TTC549 (cell line): Measurements from ENCODE around the gene EPS8L1.
"Not testable (repeated sequence)": the region's sequence is repeated elsewhere in the genome, so short reads cannot be mapped to it uniquely, and the experiment has no call there.

Experiments used
- FAIRE-seq: peaks from 2 replicates; lab custom pipeline; 2012; peaks lifted over from hg19 to GRCh38; lab: Jason Lieb, UNC

Gene EPS8L1

GRCh38 chr19:55095260-55096060, 19.8 kb downstream of the EPS8L1 start:
- FAIRE-seq, result peak; percentile 9

GRCh38 chr19:55096061-55096701, 20.5 kb downstream of the EPS8L1 start:
- no peak for FAIRE-seq

- no peak for FAIRE-seq
Observed at GRCh38 chr19:55097864-55098715, 22.4 kb downstream of the EPS8L1 start.

DNA sequence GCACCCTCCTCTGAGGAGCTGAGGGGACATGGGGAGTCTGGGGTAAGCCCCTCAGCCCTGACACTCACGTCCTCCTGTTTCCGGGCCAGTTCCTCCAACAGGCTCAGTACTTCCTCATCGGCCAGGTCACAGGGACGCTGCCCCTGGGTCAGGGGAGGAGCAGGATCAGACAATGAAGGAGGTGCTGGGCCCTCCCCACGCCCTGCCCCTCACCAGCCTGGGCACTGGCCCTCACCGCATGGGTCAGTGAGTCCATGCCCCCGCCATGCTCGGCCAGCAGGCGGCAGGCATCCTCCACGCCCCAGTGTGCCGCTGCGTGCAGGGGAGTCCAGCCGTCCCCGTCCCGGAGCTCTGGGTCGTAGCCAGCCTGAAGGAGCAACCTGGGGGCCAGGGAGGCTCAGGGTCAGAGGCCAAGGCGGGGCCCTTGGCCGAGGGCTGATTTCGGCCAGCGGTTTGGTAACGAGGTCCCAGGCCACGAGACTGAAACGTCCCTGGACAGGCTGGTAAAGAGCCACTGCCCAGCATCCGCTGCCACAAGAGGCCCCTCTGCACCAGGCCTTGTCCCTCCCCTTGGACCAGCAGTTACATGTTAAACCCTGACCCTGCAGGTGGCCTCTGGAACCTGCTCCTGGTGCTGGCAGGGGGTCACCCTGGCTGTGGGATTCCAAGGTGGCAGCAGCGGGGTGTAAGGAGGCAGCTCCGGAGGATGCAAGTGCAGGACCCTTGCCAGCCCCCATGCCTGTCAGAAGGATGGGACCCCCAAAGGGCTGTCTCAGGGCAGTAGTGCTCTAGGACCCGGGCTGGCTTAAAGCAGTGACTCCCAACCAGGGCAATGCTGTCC, 23.3 kb downstream of the EPS8L1 start:
- no peak for FAIRE-seq

DNA sequence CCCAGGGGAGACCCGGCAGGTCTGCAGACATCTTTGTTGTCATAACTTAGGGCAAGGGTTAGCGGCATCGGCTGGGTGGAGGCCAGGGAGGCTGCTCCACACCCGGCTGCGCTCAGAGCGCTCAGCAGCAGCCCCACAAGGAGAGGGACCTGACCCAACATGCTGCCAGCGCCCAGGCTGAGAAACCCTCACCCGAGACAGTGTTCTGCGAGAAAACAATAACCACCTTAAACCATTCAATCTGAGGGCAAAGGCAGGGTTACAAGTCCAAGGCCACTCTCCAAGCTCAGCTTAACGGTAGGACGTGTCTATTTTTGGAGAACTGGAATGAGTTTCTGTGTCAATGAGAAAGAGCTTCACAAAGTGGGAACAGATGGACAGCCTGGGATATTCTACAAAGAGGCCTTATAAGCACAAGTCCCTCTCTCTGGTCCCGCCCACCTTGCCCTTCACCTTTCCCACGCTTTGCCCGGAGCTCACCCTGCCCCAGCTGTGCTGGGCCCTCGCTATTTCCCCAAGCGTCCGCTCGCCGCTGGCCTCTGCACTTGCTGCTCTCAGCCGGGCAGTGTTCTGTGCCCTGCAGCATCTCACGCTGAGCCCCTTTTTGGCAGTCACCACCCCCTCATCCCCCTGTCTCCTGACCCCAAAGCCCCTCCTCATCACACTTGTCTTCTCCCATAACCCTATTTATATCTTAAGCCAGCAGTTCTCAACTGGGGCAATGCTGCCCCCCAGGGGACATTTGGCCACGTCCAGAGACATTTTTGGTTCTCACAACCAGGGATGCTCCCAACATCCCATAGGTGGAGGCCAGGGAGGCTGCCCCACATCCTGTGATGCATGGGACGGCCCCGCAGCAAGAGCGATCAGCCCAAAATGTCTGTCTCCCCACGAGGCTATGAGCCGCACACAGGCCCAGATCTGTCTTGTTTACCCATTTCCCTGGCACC, 24.2 kb downstream of the EPS8L1 start:
- no peak for FAIRE-seq

DNA sequence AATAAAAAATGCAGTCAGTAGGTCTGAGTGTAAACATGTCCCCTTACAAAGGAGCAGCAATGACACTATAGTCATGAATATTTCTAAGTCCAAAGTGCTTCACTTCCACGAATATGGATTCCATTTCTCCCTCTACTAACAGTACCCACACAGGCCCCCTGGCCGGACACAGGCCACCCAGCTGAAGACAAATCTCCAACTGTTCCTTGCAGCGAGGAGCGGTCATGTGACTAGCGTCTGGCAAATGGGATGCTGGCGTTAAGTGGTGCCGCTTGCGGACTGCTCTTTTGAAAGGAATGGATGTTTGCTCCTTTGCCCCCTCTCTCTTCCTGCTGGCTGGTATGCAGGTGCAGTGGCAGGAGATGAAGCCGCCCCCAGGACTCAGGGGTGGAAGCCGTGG, 25.6 kb downstream of the EPS8L1 start:
- no peak for FAIRE-seq

DNA sequence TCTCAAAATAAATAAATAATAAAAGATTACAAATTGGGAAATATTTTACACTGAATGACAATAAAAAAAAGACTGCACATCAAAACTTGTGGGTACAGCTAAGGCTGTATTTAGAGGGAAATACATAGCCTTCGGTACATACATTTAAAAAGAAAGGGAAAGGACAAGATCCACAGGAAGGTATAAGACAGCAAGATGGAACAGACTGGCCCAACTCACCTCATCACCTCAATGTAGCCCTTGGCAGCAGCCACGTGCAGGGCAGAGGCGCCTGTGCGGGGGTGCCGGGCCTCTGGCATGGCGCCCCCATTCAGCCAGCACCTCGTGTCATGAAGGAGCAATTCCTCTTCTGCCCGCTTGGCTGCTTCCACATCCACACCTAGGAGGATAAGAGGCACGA, 27.5 kb downstream of the EPS8L1 start:
- no peak for FAIRE-seq

GRCh38 chr19:55105237-55105636, 29.6 kb downstream of the EPS8L1 start:
- no peak for FAIRE-seq

- no peak for FAIRE-seq
Observed at GRCh38 chr19:55106591-55106990, 30.9 kb downstream of the EPS8L1 start.

- not testable (repeated sequence) for FAIRE-seq
Observed at GRCh38 chr19:55107252-55107651, 31.6 kb downstream of the EPS8L1 start.

GRCh38 chr19:55109527-55110291, 34.0 kb downstream of the EPS8L1 start:
- FAIRE-seq, result no peak

GRCh38 chr19:55111238-55111831, 35.7 kb downstream of the EPS8L1 start:
- FAIRE-seq, result no peak

GRCh38 chr19:55112246-55112776, 36.6 kb downstream of the EPS8L1 start:
- no peak for FAIRE-seq

- no peak for FAIRE-seq
Observed at GRCh38 chr19:55112777-55113569, 37.3 kb downstream of the EPS8L1 start.

GRCh38 chr19:55113570-55114039, 37.9 kb downstream of the EPS8L1 start:
- no peak for FAIRE-seq

GRCh38 chr19:55114566-55115145, 39.0 kb downstream of the EPS8L1 start:
- FAIRE-seq, result no peak

- no peak for FAIRE-seq
Observed at GRCh38 chr19:55115446-55116065, 39.9 kb downstream of the EPS8L1 start.
